ENCODE results near the gene CCL4. TPM values are rescaled to one million over a fixed set of nuclear protein-coding genes. Genes with fewer than 3 reads are reported as not detected.

Gene CCL4
- total RNA-seq, 2 experiments from 2014 or later: 0.09 TPM; not detected in 1

GRCh38 chr17:36129616-36130015 is 26.0 kb downstream of the CCL4 start:
- H3K4me1 ChIP-seq (ENCODE audit: insufficient read depth, low read length, poor library complexity, severe bottlenecking): peaks cover 20% of the 10 kb centered on the region
- intact Hi-C loops (cut with micrococcal nuclease; ENCODE audit: unreplicated experiment): no loop called here
- TF ChIP-seq EZH2phosphoT487 (IDR thresholded peaks at IDR 0.05; ENCODE audit: borderline replicate concordance, low read depth, low read length) (no peak), CTCF (conservative IDR thresholded peaks at IDR 0.05; ENCODE audit: low read length) (no peak)

GRCh38 chr17:36130346-36130745 is 26.7 kb downstream of the CCL4 start:
- CTCF ChIA-PET (ENCODE audit: unreplicated experiment): no interaction called here
- Histone ChIP-seq H3K27ac (ENCODE audit: low read depth, low read length, poor library complexity, severe bottlenecking) (no peak overlapping the region), H3K36me3 (ENCODE audit: insufficient read depth, low read length) (no peaks in the 10 kb centered on the region), H2AFZ (ENCODE audit: low read length) (no peak overlapping the region), H3K4me1 (ENCODE audit: insufficient read depth, low read length, poor library complexity, severe bottlenecking) (peaks cover 20% of the 10 kb centered on the region), H4K20me1 (ENCODE audit: insufficient read depth, low read length) (no peaks in the 10 kb centered on the region), H3K4me3 (ENCODE audit: low read depth, low read length, poor library complexity, severe bottlenecking) (no peak overlapping the region), H3K9me3 (ENCODE audit: low read length) (peaks cover 19% of the 10 kb centered on the region), H3K9me2 (ENCODE audit: insufficient read depth, low read length) (no peaks in the 10 kb centered on the region), H3K79me2 (ENCODE audit: insufficient read depth, low read depth, low read length) (no peaks in the 10 kb centered on the region), H3K4me2 (ENCODE audit: low read length) (no peak overlapping the region)
- intact Hi-C loops (cut with micrococcal nuclease; ENCODE audit: unreplicated experiment): no loop called here
- TF ChIP-seq EZH2phosphoT487 (IDR thresholded peaks at IDR 0.05; ENCODE audit: borderline replicate concordance, low read depth, low read length): no peak
- no peak for TF ChIP-seq CTCF (conservative IDR thresholded peaks at IDR 0.05; ENCODE audit: low read length)
- POLR2A ChIA-PET: interaction anchor here (0.6 kb wide), 1 partner anchor 17 kb away, joined by 3 read pairs; no protein-coding TSS in a partner anchor
- BruUV-seq (replicated peaks): no TSS peak
- no peak for DNase-seq (ENCODE audit: low spot score)

More at GRCh38 chr17:36129616-36130015, 26.0 kb downstream of the CCL4 start:
- Histone ChIP-seq H3K9me2 (ENCODE audit: insufficient read depth, low read length) (no peaks in the 10 kb centered on the region), H3K36me3 (ENCODE audit: insufficient read depth, low read length) (no peaks in the 10 kb centered on the region), H2AFZ (ENCODE audit: low read length) (no peak overlapping the region), H3K9me3 (ENCODE audit: low read length) (peaks cover 26% of the 10 kb centered on the region), H3K4me3 (ENCODE audit: low read depth, low read length, poor library complexity, severe bottlenecking) (no peak overlapping the region), H3K27ac (ENCODE audit: low read depth, low read length, poor library complexity, severe bottlenecking) (no peak overlapping the region), H3K79me2 (ENCODE audit: insufficient read depth, low read depth, low read length) (no peaks in the 10 kb centered on the region), H3K4me2 (ENCODE audit: low read length) (no peak overlapping the region), H4K20me1 (ENCODE audit: insufficient read depth, low read length) (no peaks in the 10 kb centered on the region)
- DNase-seq (ENCODE audit: low spot score): no peak
- CTCF ChIA-PET (ENCODE audit: unreplicated experiment): no interaction called here
- no TSS peak for BruUV-seq (replicated peaks)
- POLR2A ChIA-PET: no interaction called here

- TF ChIP-seq EZH2phosphoT487 (IDR thresholded peaks at IDR 0.05; ENCODE audit: borderline replicate concordance, low read depth, low read length): no peak
- peak; percentile 58 for TF ChIP-seq CTCF (conservative IDR thresholded peaks at IDR 0.05; ENCODE audit: low read length)
- no peak for DNase-seq (ENCODE audit: low spot score)
- Histone ChIP-seq H3K4me1 (ENCODE audit: insufficient read depth, low read length, poor library complexity, severe bottlenecking) (peaks cover 20% of the 10 kb centered on the region), H3K4me2 (ENCODE audit: low read length) (no peak overlapping the region), H3K36me3 (ENCODE audit: insufficient read depth, low read length) (no peaks in the 10 kb centered on the region), H4K20me1 (ENCODE audit: insufficient read depth, low read length) (no peaks in the 10 kb centered on the region), H3K9me2 (ENCODE audit: insufficient read depth, low read length) (no peaks in the 10 kb centered on the region), H3K27ac (ENCODE audit: low read depth, low read length, poor library complexity, severe bottlenecking) (no peak overlapping the region), H3K79me2 (ENCODE audit: insufficient read depth, low read depth, low read length) (no peaks in the 10 kb centered on the region), H3K4me3 (ENCODE audit: low read depth, low read length, poor library complexity, severe bottlenecking) (no peak overlapping the region), H3K9me3 (ENCODE audit: low read length) (peaks cover 8% of the 10 kb centered on the region), H2AFZ (ENCODE audit: low read length) (no peak overlapping the region)
- ChIA-PET POLR2A (interaction anchor here (0.6 to 1.0 kb wide), 2 partner anchors 12 to 90 kb away, joined by 3 to 6 read pairs; no protein-coding TSS in a partner anchor), CTCF (ENCODE audit: unreplicated experiment) (no interaction called here)
- intact Hi-C loops (cut with micrococcal nuclease; ENCODE audit: unreplicated experiment): no loop called here
- no TSS peak for BruUV-seq (replicated peaks)
Observed at GRCh38 chr17:36131421-36131820, 27.8 kb downstream of the CCL4 start.
